HG02943 (cell line): ENCODE data around the gene C19orf67.
A peak's percentile ranks its signal among the peaks of the same experiment; 100 is the strongest.

Experiments used
- ATAC-seq: cut with Tn5 transposase; IDR thresholded peaks from one replicate; pipeline ENCODE4 v1.9.1; 2021; ENCODE audit warnings: mild to moderate bottlenecking, low read depth, moderate library complexity; ENCODE audit not compliant: unreplicated experiment

The C19orf67 gene

DNA sequence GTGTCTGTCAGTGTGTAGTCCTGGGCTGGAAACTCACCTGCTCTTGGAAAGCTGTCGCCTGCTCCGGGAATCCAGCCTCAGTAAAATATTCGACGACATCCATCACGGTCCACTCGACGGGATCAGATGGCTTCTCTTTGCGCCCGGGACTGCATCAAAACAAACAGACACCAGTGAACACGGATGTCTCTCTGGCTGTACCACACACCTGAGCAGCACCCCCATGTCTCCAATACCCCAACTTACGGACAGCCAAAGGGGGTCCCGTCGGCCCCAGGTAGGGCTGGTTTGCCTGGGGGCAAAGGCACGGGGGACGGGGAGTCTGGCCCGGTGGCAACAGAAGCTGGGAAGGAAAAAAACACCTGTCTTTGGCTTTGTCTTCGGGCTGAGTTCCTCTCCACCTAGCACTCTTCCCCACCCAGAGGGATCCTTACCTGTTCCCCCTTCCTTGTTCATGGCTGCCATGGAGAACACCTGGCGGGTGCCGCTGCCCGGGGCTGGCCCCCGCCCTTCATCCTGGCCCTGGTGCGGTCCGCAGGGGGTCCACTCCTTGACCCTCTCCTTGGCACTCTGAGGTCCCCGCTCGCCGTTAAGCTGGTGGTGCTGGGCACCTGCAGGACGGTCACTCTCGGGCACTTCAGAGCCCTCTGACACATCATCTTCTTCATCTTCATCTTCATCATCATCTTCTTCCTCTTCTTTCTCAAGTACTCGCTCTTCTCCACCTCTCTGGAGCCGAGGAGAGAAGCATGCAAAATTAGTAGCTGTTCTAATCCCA lies 3.2 kb upstream of the C19orf67 start:
- ATAC-seq: no peak

DNA sequence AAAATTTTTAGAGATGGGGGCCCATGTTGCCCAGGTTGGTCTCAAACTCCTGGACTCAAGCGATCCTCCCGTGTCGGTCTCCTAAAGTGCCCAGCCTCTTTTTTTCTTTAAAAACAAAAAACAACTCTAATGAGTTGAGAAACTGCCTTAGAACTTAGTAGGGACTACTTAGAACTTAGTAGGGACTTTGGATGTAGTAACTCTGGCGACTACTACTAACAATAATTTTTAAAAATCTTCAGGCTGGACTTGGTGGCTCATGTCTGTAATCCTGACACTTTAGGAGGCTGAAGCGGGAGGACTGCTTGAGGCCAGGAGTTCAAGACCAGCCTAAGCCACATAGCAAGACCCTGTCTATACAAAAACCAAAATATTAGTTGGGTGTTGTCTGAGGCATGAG lies 515 bp upstream of the C19orf67 start:
- ATAC-seq: no peak

DNA sequence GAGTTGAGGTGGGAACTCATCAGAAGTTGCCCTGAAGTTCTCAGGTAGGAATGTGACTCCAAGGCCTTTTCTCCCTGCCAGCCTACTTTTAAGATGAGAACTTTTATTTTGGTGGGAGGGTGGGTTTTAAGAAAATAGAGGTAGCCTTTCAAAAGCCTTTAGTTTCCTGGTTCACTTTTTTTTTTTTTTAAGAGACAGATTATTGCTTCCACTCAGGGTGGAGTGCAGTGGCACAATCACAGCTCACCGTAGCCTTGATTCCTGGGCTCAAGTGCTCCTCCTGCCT lies 3.0 kb downstream of the C19orf67 start:
- ATAC-seq: no peak

DNA sequence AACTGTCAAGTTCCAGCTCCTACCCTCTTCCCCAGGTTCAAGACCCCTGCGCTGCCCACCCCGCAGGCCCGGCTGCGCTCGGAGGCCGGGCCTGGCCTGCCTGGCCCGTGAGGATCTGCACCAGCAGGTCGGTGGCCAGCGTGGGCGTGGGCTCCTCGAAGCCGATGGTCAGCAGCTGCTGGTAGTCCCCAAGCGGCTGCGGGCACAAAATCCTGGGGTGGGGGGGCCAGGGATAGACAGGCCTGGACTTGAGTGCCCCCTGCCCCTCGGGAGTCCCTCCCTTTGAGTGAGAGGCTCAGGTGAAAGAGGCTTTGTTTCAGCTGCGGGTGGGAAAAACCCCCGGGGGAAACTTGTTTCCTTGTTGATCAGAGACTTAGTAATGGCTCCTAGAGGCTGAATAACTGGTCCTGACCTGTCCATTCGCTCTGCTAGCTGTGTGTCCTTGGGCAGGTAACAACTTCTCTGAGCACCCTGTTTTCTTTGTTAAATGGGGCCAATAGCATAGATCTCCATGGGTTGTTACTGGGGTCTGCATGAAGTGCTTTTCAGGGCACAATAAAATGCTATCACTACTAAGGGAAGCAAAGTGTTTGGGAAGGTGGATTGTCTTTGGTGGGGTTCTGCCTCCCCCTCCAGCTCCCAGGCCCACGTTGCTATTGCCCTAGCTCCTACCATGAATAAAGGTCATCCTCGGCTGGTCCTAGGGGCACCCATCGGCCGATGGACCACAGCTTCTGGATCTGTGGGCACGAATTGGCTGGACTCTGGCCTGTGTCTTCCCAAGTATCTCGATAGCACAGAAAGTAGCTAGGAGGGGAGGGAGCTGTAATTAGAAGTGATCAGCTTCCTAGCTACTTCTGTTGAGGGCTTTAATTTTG lies 3.5 kb downstream of the C19orf67 start:
- ATAC-seq: peak; percentile 11

DNA sequence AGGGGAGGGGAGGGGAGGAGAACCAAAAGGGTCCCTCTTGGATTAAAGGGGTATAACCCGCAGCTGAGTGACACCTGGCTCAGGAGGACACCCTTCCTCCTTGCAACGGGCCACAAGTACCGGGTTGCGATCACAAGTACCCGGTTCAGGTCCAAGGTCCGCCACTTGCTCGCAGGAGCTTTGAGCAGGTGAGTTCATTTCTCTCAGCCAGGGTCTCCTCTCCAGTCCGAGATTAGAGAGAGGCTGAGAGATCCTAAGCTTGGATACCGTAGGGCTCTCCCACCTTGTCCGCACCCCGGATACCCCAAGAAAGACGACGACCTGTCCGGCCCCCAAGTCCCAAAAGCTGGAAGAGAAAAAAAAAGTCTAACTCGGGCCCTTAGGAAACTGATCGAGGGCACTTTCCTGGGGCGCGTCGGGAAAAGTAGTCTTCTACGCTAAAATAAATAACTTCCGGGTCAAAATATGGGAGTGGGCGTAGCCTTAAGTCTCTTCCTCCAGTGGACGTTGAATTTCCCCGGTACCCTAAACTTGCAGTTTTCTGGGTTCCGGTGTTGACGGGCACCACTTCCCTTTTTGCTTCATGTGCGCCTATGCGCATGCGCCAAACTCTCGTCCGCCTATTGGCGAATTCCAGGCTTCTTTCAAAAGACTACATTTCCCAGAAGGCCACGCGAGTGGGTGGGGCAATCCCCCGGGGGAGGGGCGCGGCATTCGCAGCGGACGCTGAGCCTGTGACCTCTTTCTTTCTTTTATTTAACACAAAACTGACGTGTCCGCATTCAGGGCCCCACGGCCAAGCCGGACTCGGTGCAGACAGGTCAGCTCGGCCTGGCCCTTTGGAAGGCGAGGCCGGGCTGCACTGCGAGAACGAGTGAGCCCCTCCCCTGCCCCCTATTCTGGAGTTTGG lies 4.4 kb downstream of the C19orf67 start:
- ATAC-seq: peak; percentile 80

DNA sequence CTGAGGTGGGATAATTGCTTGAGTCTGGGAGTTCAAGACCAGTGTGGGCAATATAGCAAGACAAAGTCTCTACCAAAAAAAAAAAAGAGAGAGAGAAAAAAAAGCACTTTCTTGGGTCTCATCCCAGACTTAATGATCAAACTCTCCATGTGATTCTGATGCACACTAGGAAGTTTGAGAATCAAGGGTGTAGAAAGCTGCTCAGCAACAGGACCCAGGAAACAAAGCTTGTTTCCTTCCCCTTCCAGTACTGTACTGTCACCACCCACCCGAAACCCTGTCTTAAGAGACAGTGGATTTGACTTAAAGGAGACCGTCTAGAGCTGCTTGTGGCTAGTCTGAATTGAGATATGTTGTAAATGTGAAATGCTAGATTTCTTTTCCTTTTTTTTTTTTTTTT lies 7.2 kb downstream of the C19orf67 start:
- no peak for ATAC-seq

DNA sequence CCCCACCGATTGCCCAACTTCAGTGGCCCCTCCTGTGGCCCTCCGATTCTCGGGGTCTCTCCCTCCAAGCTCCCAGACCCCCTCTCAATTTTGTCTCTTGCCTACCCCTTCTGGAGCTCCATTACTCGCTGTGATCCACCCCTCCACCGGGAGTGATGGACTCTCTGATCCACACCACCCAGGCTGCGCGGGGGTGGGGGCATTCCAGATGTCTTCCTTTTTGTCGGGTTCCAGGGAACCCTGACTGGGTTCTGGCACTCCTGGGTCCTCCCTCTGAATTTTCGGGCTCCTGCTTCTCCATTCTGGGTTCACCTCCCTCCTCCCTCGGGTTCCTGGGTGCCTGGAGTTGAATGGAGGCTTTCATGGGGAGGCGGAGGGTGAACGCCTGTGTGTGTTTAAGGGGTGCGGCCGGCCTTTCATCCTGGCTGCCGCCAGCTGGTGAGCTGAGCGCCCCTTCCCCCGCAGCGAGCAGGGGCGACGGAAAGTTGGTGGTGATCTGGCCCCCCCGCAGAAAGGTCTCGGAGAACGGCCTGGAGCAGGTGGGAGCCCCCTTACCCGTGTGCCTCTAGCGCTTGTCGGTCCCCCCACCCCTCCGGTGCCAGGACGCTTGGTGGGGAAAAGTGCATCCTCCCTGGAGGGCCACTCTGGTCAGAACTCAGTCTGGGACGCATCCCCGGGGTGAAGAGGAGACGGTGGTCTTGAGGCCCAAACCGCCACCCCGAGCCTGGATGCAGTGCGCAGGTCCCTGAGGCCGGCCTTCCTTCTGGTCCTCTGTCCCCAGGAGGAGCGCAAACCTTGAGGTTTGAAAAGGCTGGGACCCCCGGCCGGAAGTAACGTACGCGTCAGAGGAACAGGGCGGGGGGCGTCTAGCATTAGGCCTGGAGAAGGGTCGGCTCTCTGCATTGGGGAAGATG lies 11.4 kb downstream of the C19orf67 start:
- ATAC-seq: no peak

DNA sequence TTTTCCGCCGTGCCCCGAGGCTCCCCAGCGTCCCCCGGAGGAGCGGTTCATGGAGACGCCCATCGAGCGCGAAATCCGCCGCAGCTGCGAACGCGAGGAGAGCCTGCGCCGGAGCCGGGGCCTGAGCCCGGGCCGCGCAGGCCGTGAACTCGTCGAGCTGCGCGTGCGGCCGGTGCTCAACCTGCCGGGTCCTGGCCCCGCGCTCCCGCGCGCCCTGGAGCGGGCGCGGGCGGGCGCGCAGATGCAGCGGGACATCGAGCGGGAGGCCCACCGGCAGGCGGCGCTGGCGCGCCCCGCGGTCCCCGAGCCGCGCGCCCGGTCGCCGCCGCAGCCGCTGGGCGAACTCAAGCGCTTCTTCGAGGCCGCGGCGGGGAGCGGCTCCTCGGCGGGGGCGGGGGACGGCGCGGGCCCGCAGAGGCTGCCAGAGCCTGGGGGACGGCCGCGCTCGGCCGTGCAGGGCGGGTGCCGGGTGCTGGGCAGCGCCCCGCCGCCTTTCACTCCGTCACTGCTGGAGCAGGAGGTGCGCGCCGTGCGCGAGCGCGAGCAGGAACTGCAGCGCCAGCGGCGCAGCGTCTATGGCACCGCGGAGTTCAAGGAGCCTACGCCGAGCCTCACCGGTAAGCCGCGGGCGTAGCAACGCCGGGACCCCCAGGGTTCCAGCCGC lies 12.2 kb downstream of the C19orf67 start:
- ATAC-seq: no peak

DNA sequence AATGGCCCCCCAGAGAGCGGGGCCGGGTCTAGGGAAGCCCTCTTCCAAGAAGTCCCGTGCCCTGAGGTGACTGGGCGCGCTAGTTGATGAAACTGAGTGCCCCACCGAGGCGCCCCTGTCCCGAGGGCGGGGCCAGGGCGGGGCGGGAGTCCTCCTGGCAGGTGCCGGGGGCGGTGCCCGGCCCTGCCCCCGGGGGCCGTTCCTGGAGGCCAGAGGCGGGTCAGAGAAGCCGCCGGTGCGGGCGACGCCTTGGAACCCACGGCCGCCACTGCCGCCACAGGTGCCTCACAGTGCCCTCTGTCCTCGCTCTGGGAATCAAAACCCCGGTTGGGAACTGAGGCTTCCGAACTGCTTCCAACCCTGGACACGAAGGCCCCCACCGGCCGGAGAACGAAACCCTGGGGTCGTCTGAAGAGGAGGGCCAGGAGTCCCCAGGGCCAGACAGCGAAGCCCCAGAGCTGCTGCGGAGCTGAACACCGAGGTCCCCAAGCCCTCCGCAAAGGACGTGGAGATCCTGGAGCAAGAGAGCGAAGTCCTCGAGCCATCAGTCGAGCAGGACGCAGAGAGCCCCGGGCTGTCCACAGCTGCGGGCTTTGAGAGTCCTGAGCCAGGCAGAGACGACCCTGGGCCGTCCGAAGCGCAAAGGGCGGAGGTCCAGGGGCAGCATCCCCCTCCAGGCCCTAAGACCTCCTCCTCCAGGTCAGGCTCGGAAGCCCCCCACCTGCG lies 12.9 kb downstream of the C19orf67 start, which contains the start of gene MISP3:
TSS of gene MISP3 (plus strand) at position 252 of the 726 bp plus-strand sequence. CDS start 524 bp downstream, outside the sequence.
- no peak for ATAC-seq

DNA sequence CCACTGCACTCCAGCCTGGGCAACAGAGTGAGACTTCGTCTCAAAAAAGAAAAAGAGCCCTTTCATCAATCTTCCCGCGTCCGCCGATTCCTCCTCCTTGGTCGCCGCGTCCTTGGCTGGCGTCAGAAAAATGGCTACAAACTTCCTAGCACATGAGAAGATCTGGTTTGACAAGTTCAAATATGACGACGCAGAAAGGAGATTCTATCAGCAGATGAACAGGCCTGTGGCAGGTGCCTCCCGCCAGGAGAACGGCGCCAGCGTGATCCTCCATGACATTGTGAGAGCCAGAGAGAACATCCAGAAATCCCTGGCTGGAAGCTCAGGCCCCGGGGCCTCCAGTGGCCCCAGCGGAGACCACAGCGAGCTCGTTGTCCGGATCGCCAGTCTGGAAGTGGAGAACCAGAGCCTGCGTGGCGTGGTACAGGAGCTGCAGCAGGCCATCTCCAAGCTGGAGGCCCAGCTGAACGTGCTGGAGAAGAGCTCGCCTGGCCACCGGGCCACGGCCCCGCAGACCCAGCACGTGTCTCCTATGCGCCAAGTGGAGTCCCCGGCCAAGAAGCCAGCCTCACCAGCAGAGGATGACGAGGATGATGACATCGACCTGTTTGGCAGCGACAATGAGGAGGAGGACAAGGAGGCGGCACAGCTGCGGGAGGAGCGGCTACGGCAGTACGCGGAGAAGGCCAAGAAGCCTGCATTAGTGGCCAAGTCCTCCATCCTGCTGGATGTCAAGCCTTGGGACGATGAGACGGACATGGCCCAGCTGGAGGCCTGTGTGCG lies 15.1 kb downstream of the C19orf67 start:
- no peak for ATAC-seq

DNA sequence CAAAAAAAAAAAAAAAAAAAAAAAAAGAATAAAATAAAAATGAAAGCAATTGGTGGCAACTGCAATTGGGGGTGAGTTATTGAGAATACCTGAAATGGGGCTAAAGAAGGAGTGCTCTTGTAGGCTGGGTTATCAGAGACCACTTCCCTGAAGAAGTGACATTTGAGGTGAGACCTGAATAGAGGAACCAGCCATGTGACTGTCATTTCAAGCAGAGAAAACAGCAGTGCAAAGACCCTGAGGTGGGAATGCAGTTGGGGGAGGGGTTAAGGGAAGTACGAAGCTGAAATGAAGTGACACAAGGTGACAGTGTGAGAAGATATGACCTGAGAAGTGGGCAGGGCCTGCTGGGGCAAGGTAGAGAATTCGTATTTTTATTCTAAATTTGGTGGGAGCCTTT lies 19.4 kb downstream of the C19orf67 start:
- ATAC-seq: no peak

DNA sequence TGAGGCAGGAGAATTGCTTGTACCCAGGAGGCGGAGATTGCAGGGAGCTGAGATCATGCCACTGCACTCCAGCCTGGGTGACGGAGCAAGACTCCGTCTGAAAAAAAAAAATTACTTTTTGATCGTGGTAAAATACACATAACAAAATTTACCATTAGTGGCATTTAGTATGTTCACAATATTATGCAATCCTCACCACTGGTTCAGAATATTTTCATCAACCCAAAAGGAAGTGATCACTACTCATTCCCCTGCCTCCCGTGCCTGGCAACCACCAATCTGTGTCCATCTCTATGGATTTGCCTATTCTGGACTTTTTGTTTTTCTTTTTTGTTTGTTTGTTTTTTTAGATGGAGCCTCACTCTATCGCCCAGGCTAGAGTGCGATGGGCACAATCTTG lies 22.5 kb downstream of the C19orf67 start:
- ATAC-seq: no peak

DNA sequence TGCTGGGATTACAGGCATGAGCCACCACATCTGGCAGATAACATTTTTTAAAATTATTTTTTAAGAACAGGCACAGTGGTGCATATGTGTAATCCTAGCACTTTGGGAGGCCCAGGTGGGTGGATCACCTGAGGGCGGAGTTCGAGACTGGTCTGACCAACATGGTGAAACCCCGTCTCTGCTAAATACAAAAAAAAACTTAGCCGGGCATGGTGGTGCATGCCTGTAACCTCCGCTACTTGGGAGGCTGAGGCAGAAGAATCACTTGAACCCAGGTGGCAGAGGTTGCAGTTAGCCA lies 23.1 kb downstream of the C19orf67 start:
- no peak for ATAC-seq

DNA sequence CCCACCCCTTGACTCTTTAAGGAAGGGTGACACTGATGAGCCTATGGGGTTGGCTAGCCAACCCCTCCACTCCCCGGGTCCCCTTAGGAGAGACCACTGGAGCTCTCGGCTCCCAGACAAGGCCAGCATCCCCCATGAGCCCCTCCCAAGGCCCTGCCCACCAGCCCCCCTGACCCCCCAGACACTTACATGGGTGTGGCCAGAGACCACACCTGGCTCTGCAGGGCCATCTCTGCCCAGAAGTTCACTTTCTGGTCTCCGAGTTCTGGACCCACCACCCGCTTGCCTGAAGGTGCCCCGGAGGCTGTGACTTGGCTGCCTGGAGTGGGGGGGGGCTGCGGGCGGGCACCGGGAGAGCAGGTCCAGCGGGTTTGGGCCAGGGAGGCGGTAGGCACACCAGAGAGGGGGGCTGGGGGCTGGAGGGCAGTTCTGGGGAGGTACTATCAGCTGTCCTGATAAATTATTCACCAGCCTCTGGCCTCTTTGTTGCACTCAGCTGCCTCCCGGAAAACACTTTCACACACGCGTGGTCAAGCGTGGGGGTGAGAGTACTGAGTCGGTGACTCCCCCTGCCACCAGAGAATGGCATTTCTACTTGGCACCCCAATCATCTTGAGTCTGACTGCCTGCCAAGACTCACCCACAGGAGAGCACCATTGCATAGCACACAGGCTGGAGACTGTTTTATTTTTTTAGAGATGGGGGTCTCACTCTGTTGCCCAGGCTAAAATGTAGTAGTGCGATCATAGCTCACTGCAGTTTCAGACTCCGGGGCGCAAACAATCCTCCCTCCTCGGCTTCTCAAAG lies 23.6 kb downstream of the C19orf67 start, which contains the start of gene PALM3:
TSS of gene PALM3 (minus strand) at position 326 of the 807 bp plus-strand sequence. CDS start at position 230, 96 bp downstream.
- ATAC-seq: no peak

DNA sequence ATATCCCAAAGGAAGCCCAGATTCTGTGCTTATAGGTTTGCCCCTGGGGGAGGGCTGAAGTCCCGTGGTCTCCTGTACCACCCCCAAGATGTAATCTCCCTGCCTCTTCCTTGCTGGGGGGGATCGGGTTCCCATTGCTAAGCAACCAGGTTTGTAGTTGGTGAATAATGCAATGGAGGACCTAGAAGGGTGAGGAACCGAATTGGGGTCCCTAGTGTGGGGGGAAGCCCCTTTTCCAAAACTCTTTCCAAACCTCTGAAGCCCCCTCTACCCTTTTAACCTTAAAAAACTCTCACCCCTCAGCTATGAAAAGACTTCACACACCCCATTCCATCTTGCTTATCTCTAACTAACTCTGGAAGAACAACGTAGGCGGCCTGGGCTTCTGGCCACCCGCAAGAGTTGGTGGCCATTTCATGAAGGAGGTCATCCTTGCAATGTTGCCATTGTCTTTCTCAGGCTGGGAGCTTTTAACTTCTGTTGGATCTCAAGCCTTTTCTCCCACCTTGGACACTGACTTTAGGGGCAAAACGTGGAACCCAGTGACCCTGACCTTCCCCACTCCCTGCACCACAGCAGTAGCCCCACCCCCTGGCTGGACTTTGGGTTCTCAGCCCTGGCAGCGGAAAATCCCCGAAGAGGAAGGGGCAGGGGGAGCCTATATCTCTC lies 24.4 kb downstream of the C19orf67 start:
- ATAC-seq: no peak

DNA sequence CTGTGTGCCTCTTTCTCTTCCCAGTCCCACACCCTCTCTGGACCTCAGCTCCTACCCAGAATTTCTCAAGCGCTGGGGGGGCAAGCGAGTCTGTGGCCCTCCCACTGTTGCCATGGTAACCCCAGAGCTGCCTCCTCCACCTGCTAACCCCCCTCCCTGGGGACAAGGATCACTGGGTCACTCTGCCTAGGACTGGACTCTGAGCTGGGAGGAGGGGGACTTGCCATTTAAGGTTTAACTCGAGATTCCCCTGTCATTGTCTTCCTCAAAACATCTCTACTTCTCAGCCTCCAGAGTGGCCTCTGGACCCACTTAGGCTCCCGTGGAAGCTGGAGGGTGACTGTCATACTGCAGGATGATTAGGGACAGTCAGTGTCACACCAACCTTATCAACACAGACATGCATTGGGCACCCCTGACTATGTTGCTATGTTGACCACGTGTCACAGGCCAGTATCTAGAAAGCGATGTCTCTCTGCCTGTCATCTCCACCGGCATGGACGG lies 25.9 kb downstream of the C19orf67 start:
- ATAC-seq: no peak
